ENCODE measurements around the gene ZNF593OS.

GRCh38 chr1:26191739-26192138, 20.1 kb upstream of the ZNF593OS start:
- TF ChIP-seq POLR2A (IDR thresholded peaks at IDR 0.05) (no peak), CTCF (IDR thresholded peaks at IDR 0.05 in 4 of 5, conservative IDR thresholded peaks at IDR 0.05 in 1 of 5) (no peak)
